ENCODE data around the gene TTC17. TPM values are rescaled to one million over a fixed set of nuclear protein-coding genes. Genes with fewer than 3 reads are reported as not detected.

TTC17 gene
- total and polyA plus RNA-seq, 9 of the 15 experiments (the other 6 are each of a cell fraction or from before 2014, with no cell fraction given): 19.7 to 99.1 (median 53.3) TPM

GRCh38 chr11:43358801-43359421 is at the start of gene TTC17 (continued):
- TF ChIP-seq ZBTB40 (IDR thresholded peaks at IDR 0.05): peak; percentile 96
- TF ChIP-seq ZBTB40 (CRISPR knock-in tag; IDR thresholded peaks at IDR 0.05): no peak
- peak; percentile 63; the same call in 1 of the 2 replicates for TF ChIP-seq RB1 (IDR thresholded peaks at IDR 0.05; ENCODE audit: low read depth)
- peak; percentile 96 for TF ChIP-seq NR2C2 (CRISPR knock-in tag; IDR thresholded peaks at IDR 0.05)
- TF ChIP-seq NR2C2 (tag; IDR thresholded peaks at IDR 0.05): peak; percentile 99
- TF ChIP-seq THAP7 (CRISPR knock-in tag; IDR thresholded peaks at IDR 0.05): peak; percentile 97
- TF ChIP-seq JUND (IDR thresholded peaks at IDR 0.05; ENCODE audit: borderline replicate concordance, low read depth, low read length): peak; percentile 46
- no peak; the same call in 2 of the 3 replicates for TF ChIP-seq JUND (tag; IDR thresholded peaks at IDR 0.05; ENCODE audit: borderline replicate concordance, low read depth, low read length)
- TF ChIP-seq HMGN3 (IDR thresholded peaks at IDR 0.05; ENCODE audit: borderline replicate concordance, extremely low read depth, insufficient read length, low read depth, low read length): peak; percentile 58
- 0 out of 2 replicates have a peak, but pooled peaks have one; percentile 44 for TF ChIP-seq CBX1 (IDR thresholded peaks at IDR 0.05; ENCODE audit: low read depth)
- 0 out of 2 replicates have a peak, but pooled peaks have one; percentile 19 for TF ChIP-seq ZNF431 (CRISPR knock-in tag; IDR thresholded peaks at IDR 0.05)
- 0 out of 2 replicates have a peak, but pooled peaks have one; percentile 11 for TF ChIP-seq TOE1 (IDR thresholded peaks at IDR 0.05; ENCODE audit: borderline replicate concordance)
- no peak for TF ChIP-seq TOE1 (CRISPR knock-in tag; IDR thresholded peaks at IDR 0.05; ENCODE audit: borderline replicate concordance, low read depth)
- peak; percentile 99 for TF ChIP-seq PHF8 (IDR thresholded peaks at IDR 0.05; ENCODE audit: borderline replicate concordance, low read length)
- 0 out of 2 replicates have a peak, but pooled peaks have one; percentile 0 for TF ChIP-seq LARP7 (IDR thresholded peaks at IDR 0.05)
- no peak for TF ChIP-seq PHTF2 (CRISPR knock-in tag; IDR thresholded peaks at IDR 0.05)
- TF ChIP-seq DIDO1 (tag; IDR thresholded peaks at IDR 0.05; ENCODE audit: low read depth): peak; percentile 87

Measured in K562 (cell line).